HEK293T (cell line): ENCODE data around the gene ZCCHC14.

Source experiments
- CTCF ChIA-PET: fragments of 350-600 bp; formaldehyde crosslinking; extraction: SDS; loops from one replicate; lab custom pipeline; 2021; ENCODE audit warnings: antibody characterized with exemption, inconsistent platforms; lab: Yijun Ruan, JAX
- POLR2A ChIA-PET: fragments of 350-600 bp; formaldehyde crosslinking; extraction: SDS; loops from one replicate; lab custom pipeline; 2020; ENCODE audit warnings: antibody characterized with exemption, inconsistent platforms; lab: Yijun Ruan, JAX
- DNase-seq: peaks from one replicate; pipeline ENCODE4 v3.0.0; 2012; ENCODE audit warnings: mixed read lengths; ENCODE audit errors: extremely low spot score
- ARNT ChIP-seq: fragments of 450-650 bp; IDR thresholded peaks from 2 replicates; pipeline ENCODE4 v1.6.1; 2017; ENCODE audit warnings: mild to moderate bottlenecking
- BHLHE40 ChIP-seq: fragments of 450-650 bp; IDR thresholded peaks from 2 replicates; pipeline ENCODE4 v1.6.1; 2016; ENCODE audit warnings: mild to moderate bottlenecking, moderate library complexity, borderline replicate concordance
- CTBP1 ChIP-seq: fragments of 450-650 bp; IDR thresholded peaks from 2 replicates; pipeline ENCODE4 v1.6.1; 2016; ENCODE audit warnings: borderline replicate concordance
- ELF4 ChIP-seq: fragments of 450-650 bp; IDR thresholded peaks from 2 replicates; pipeline ENCODE4 v1.6.1; 2017; ENCODE audit warnings: antibody characterized with exemption
- FOXA1 ChIP-seq: fragments of 450-650 bp; IDR thresholded peaks from 2 replicates; pipeline ENCODE4 v1.6.1; 2016; ENCODE audit warnings: mild to moderate bottlenecking
- FOXK2 ChIP-seq: fragments of 450-650 bp; IDR thresholded peaks from 2 replicates; pipeline ENCODE4 v1.6.1; 2016; ENCODE audit warnings: mild to moderate bottlenecking
- FOXM1 ChIP-seq: fragments of 450-650 bp; IDR thresholded peaks from 2 replicates; pipeline ENCODE4 v1.6.1; 2017; ENCODE audit warnings: mild to moderate bottlenecking, borderline replicate concordance
- HDGF ChIP-seq: fragments of 450-650 bp; IDR thresholded peaks from 2 replicates; pipeline ENCODE4 v1.6.1; 2017; ENCODE audit warnings: antibody characterized with exemption, borderline replicate concordance
- L3MBTL2 ChIP-seq: fragments of 450-650 bp; conservative IDR thresholded peaks from 2 replicates; pipeline ENCODE4 v1.6.1; 2016; ENCODE audit warnings: mild to moderate bottlenecking
- LEF1 ChIP-seq: fragments of 450-650 bp; IDR thresholded peaks from 2 replicates; pipeline ENCODE4 v1.6.1; 2017; ENCODE audit warnings: mild to moderate bottlenecking, borderline replicate concordance
- NFRKB ChIP-seq: fragments of 450-650 bp; IDR thresholded peaks from 2 replicates; pipeline ENCODE4 v1.6.1; 2016; ENCODE audit warnings: mild to moderate bottlenecking, moderate library complexity
- PKNOX1 ChIP-seq: fragments of 450-650 bp; IDR thresholded peaks from 2 replicates; pipeline ENCODE4 v1.6.1; 2016
- SP1 ChIP-seq: fragments of 450-650 bp; IDR thresholded peaks from 2 replicates; pipeline ENCODE4 v1.6.1; 2017
- SUZ12 ChIP-seq: fragments of 450-650 bp; IDR thresholded peaks from 2 replicates; pipeline ENCODE4 v1.6.1; 2016; ENCODE audit warnings: mild to moderate bottlenecking
- TARDBP ChIP-seq: fragments of 450-650 bp; IDR thresholded peaks from 2 replicates; pipeline ENCODE4 v1.6.1; 2016
- ZNF384 ChIP-seq: fragments of 450-650 bp; IDR thresholded peaks from 2 replicates; pipeline ENCODE4 v1.6.1; 2016

The ZCCHC14 gene

GRCh38 chr16:87445486-87445885 is 47.3 kb downstream of the ZCCHC14 start:
- ChIA-PET POLR2A (no interaction called here), CTCF (no interaction called here)
- no peak for TF ChIP-seq TARDBP
- no peak for TF ChIP-seq PKNOX1
- TF ChIP-seq LEF1, result no peak
- TF ChIP-seq HDGF, result no peak
- no peak for DNase-seq

- no peak for TF ChIP-seq FOXK2
- TF ChIP-seq TARDBP, result no peak
- no peak for TF ChIP-seq FOXM1
- TF ChIP-seq L3MBTL2, result no peak
- no peak for TF ChIP-seq ZNF384
- no peak for TF ChIP-seq ELF4
- no peak for TF ChIP-seq HDGF
- DNase-seq, result no peak
- POLR2A ChIA-PET, result no interaction called here
- CTCF ChIA-PET, result interaction anchor here (0.6 kb wide), 1 partner anchor 146 kb away, joined by 4 read pairs; no protein-coding TSS in a partner anchor
Measured at GRCh38 chr16:87443964-87444363, 48.9 kb downstream of the ZCCHC14 start.

GRCh38 chr16:87443016-87443415 is 49.8 kb downstream of the ZCCHC14 start:
- DNase-seq, result no peak
- CTCF ChIA-PET, result interaction anchor here (0.6 kb wide), 1 partner anchor 12 kb away, joined by 3 read pairs; no protein-coding TSS in a partner anchor
- TF ChIP-seq CTBP1, result no peak
- TF ChIP-seq ARNT, result no peak
- no peak for TF ChIP-seq L3MBTL2
- no peak for TF ChIP-seq LEF1
- TF ChIP-seq FOXM1, result no peak
- TF ChIP-seq SP1, result no peak
- TF ChIP-seq HDGF, result no peak
- no peak for TF ChIP-seq TARDBP
- no peak for TF ChIP-seq SUZ12
- no peak for TF ChIP-seq FOXA1
- POLR2A ChIA-PET, result no interaction called here

GRCh38 chr16:87442581-87442966 is 50.2 kb downstream of the ZCCHC14 start:
- ChIA-PET CTCF (interaction anchor here (0.6 kb wide), 1 partner anchor 13 kb away, joined by 3 read pairs; no protein-coding TSS in a partner anchor), POLR2A (no interaction called here)
- TF ChIP-seq PKNOX1, result no peak
- TF ChIP-seq ZNF384, result no peak
- TF ChIP-seq ARNT, result no peak
- no peak for TF ChIP-seq FOXA1
- no peak for TF ChIP-seq ELF4
- TF ChIP-seq L3MBTL2, result no peak
- TF ChIP-seq BHLHE40, result no peak
- no peak for TF ChIP-seq SUZ12
- TF ChIP-seq LEF1, result no peak
- no peak for TF ChIP-seq CTBP1
- TF ChIP-seq FOXK2, result no peak
- TF ChIP-seq NFRKB, result no peak
- TF ChIP-seq FOXM1, result no peak
- TF ChIP-seq TARDBP, result no peak
- no peak for TF ChIP-seq HDGF
- TF ChIP-seq SP1, result no peak
- no peak for DNase-seq

- no peak for DNase-seq
- TF ChIP-seq ZNF384 (no peak), L3MBTL2 (no peak), NFRKB (no peak), FOXK2 (no peak), LEF1 (no peak)
- ChIA-PET POLR2A (no interaction called here), CTCF (interaction anchor here (0.6 to 0.7 kb wide), 2 partner anchors 13 to 21 kb away, joined by 3 read pairs; no protein-coding TSS in a partner anchor)
Measured at GRCh38 chr16:87441886-87442580, 50.8 kb downstream of the ZCCHC14 start.

GRCh38 chr16:87439926-87440325 is 52.9 kb downstream of the ZCCHC14 start:
- ChIA-PET POLR2A (no interaction called here), CTCF (interaction anchor here (0.7 to 0.8 kb wide), 2 partner anchors 23 to 131 kb away, joined by 3 to 9 read pairs; no protein-coding TSS in a partner anchor)
- no peak for DNase-seq
- TF ChIP-seq ARNT, result no peak
- TF ChIP-seq SUZ12, result no peak
- TF ChIP-seq LEF1, result no peak

GRCh38 chr16:87438611-87438985 is 54.2 kb downstream of the ZCCHC14 start:
- DNase-seq, result no peak
- CTCF ChIA-PET, result no interaction called here
- POLR2A ChIA-PET, result no interaction called here
- TF ChIP-seq SUZ12 (no peak), SP1 (no peak), NFRKB (no peak), HDGF (no peak), CTBP1 (no peak), FOXM1 (no peak), ZNF384 (no peak), LEF1 (no peak)
